Measurements from ENCODE around the gene DHRS3. TPM values are rescaled to one million over a fixed set of nuclear protein-coding genes. Genes with fewer than 3 reads are reported as not detected.
A peak's percentile ranks its signal among the peaks of the same experiment; 100 is the strongest.

The DHRS3 gene
- total and polyA plus RNA-seq, 2 of the 13 experiments (the other 11 are each of a cell fraction or from before 2014, with no cell fraction given): 48.5 to 90.5 TPM

- TF ChIP-seq ZBTB33 (CRISPR knock-in tag; IDR thresholded peaks at IDR 0.05) (no peak), BCL3 (CRISPR knock-in tag; IDR thresholded peaks at IDR 0.05) (no peak), ZMYM2 (CRISPR knock-in tag; IDR thresholded peaks at IDR 0.05) (0 out of 2 replicates have a peak, but pooled peaks have one; percentile 63), AGO2 (optimal IDR thresholded peaks at IDR 0.05; ENCODE audit: low read depth, low read length) (peak; percentile 34), KDM2A (CRISPR knock-in tag; IDR thresholded peaks at IDR 0.05; ENCODE audit: borderline replicate concordance, low read depth) (peak; percentile 61; the same call in 1 of the 2 replicates), ZKSCAN8 (CRISPR knock-in tag; IDR thresholded peaks at IDR 0.05; ENCODE audit: borderline replicate concordance) (0 out of 2 replicates have a peak, but pooled peaks have one; percentile 7), KAT8 (CRISPR knock-in tag; IDR thresholded peaks at IDR 0.05) (0 out of 2 replicates have a peak, but pooled peaks have one; percentile 35), BCL6 (CRISPR knock-in tag; IDR thresholded peaks at IDR 0.05) (0 out of 2 replicates have a peak, but pooled peaks have one; percentile 4), ZNF777 (CRISPR knock-in tag; IDR thresholded peaks at IDR 0.05) (peak; percentile 70), ZNF891 (CRISPR knock-in tag; IDR thresholded peaks at IDR 0.05) (0 out of 2 replicates have a peak, but pooled peaks have one; percentile 50), CBX5 (CRISPR knock-in tag; IDR thresholded peaks at IDR 0.05; ENCODE audit: borderline replicate concordance) (peak; percentile 35; the same call in 1 of the 2 replicates), CTCF (CRISPR knock-in tag; IDR thresholded peaks at IDR 0.05) (peak; percentile 42), ZNF3 (CRISPR knock-in tag; IDR thresholded peaks at IDR 0.05) (no peak), CREB1 (IDR thresholded peaks at IDR 0.05) (peak; percentile 14; the same call in 1 of the 2 replicates), CREB1 (CRISPR knock-in tag; IDR thresholded peaks at IDR 0.05) (peak; percentile 45; the same call in 1 of the 2 replicates), ADNP (CRISPR knock-in tag; IDR thresholded peaks at IDR 0.05) (0 out of 2 replicates have a peak, but pooled peaks have one; percentile 10), HNRNPL (IDR thresholded peaks at IDR 0.05; ENCODE audit: low read depth, low read length) (0 out of 2 replicates have a peak, but pooled peaks have one; percentile 42), ZNF17 (CRISPR knock-in tag; IDR thresholded peaks at IDR 0.05) (no peak), HMGXB4 (CRISPR knock-in tag; IDR thresholded peaks at IDR 0.05; ENCODE audit: borderline replicate concordance in 1 of 2, low read depth in 1 of 2) (0 out of 4 replicates have a peak, but pooled peaks of 1 of the 2 experiments have one; percentile 25), ZNF292 (CRISPR knock-in tag; IDR thresholded peaks at IDR 0.05; ENCODE audit: borderline replicate concordance, low read depth) (peak; percentile 87), CEBPB (IDR thresholded peaks at IDR 0.05; ENCODE audit: borderline replicate concordance, low read depth, low read length) (peak; percentile 76; the same call in 1 of the 2 replicates), KLF11 (CRISPR knock-in tag; IDR thresholded peaks at IDR 0.05) (no peak)
Observed at GRCh38 chr1:12539705-12540579, 78.1 kb downstream of the DHRS3 start (continued).
